ENCODE data around the gene HHAT.

HHAT gene

DNA sequence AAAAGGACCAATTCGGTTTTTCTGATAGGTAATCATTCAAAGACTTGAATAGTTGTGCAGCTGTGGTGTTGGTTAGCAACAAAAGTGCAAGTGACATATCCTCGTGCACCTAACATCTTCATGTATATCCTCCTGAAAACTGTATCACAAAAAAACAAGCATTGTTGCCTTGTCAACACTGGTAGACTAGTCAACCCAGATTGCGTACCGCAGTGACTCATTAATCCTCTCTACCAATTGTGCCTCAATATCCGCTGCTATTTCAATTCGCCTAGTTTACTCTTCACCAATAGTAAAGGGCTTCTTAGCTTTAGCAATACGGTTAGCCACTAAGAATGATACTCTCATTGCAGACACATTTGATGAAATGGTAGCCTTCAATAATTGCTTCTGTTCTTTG is 3.5 kb downstream of the HHAT start:
- no peaks in the 10 kb centered on the region for H3K36me3 ChIP-seq (replicated peaks; ENCODE audit: insufficient read depth, low read length)
- peaks cover 43% of the 10 kb centered on the region for H3F3A ChIP-seq (ENCODE audit: insufficient read depth, low read length)
- H3K4me3 ChIP-seq (ENCODE audit: low read length), result peak overlapping the region; percentile 8; the same call in 1 of the 2 replicates
- no peaks in the 10 kb centered on the region for H3K27me3 ChIP-seq (replicated peaks; ENCODE audit: insufficient read depth, low read length)
- no peaks in the 10 kb centered on the region for H3K79me2 ChIP-seq (ENCODE audit: low read length)
- no peaks in the 10 kb centered on the region for H3K9me3 ChIP-seq (replicated peaks; ENCODE audit: insufficient read depth, low read length)
- H3K4me2 ChIP-seq (ENCODE audit: low read depth, low read length), result peak overlapping the region; percentile 50
- TF ChIP-seq EZH2 (optimal IDR thresholded peaks at IDR 0.05; ENCODE audit: low read depth, low read length), result no peak
- no peak for TF ChIP-seq EZH2phosphoT487 (IDR thresholded peaks at IDR 0.05; ENCODE audit: low read length)
- TF ChIP-seq, protein P1, sequence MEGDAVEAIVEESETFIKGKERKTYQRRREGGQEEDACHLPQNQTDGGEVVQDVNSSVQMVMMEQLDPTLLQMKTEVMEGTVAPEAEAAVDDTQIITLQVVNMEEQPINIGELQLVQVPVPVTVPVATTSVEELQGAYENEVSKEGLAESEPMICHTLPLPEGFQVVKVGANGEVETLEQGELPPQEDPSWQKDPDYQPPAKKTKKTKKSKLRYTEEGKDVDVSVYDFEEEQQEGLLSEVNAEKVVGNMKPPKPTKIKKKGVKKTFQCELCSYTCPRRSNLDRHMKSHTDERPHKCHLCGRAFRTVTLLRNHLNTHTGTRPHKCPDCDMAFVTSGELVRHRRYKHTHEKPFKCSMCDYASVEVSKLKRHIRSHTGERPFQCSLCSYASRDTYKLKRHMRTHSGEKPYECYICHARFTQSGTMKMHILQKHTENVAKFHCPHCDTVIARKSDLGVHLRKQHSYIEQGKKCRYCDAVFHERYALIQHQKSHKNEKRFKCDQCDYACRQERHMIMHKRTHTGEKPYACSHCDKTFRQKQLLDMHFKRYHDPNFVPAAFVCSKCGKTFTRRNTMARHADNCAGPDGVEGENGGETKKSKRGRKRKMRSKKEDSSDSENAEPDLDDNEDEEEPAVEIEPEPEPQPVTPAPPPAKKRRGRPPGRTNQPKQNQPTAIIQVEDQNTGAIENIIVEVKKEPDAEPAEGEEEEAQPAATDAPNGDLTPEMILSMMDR (IDR thresholded peaks at IDR 0.05; ENCODE audit: low read length), result no peak
- peak overlapping the region; percentile 41; the same call in 1 of the 2 replicates for H3K9ac ChIP-seq (ENCODE audit: low read length)
- no peaks in the 10 kb centered on the region for H3K9me2 ChIP-seq (replicated peaks; ENCODE audit: insufficient read depth, low read length)
- H3K4me1 ChIP-seq (ENCODE audit: low read length), result peaks cover 45% of the 10 kb centered on the region
- H3K27ac ChIP-seq (ENCODE audit: low read length), result peak overlapping the region; percentile 84
- peak; percentile 38 for DNase-seq
- peak overlapping the region; percentile 1 for H2AFZ ChIP-seq (ENCODE audit: low read length)
- H4K20me1 ChIP-seq (ENCODE audit: insufficient read depth, low read length), result no peaks in the 10 kb centered on the region

DNA sequence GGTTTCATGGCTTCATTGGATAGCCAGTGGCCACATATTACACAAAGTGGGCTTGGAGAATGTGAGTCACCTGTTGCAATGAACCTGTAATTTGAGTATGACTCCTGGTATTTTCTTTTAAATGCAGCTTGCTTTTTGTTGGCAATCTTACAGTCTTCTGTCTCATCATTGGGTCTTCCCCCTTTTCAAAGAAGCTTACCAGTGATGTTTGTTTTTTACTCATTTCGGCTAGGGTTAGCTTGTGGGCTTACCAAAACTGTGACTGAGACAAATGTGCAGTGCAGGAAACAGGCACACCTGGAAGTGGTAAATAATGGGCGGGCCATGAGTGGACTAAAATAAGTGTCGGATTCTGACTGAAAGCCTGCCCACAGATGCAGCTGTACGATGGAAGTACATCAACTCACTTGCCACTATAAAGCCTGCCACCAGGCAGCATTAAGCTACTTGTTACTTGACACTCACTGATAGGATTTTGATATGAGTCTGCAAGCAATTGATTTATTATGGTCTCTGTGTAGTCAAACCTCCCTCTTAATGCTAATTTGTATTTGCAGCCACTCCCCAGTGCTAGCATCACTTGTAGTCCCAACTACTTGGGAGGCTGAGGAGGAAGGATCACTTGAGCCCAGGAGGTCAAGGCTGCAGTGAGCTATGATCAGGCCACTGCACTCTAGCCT is 4.2 kb downstream of the HHAT start:
- peaks cover 43% of the 10 kb centered on the region for H3K4me1 ChIP-seq (ENCODE audit: low read length)
- no peaks in the 10 kb centered on the region for H3K27me3 ChIP-seq (replicated peaks; ENCODE audit: insufficient read depth, low read length)
- TF ChIP-seq EZH2phosphoT487 (IDR thresholded peaks at IDR 0.05; ENCODE audit: low read length) (no peak), EZH2 (optimal IDR thresholded peaks at IDR 0.05; ENCODE audit: low read depth, low read length) (no peak)
- TF ChIP-seq, protein P1 (IDR thresholded peaks at IDR 0.05; ENCODE audit: low read length), result peak; percentile 35
- H3K4me2 ChIP-seq (ENCODE audit: low read depth, low read length), result peak overlapping the region; percentile 50
- no peaks in the 10 kb centered on the region for H3K9me2 ChIP-seq (replicated peaks; ENCODE audit: insufficient read depth, low read length)
- peak overlapping the region; percentile 84 for H3K27ac ChIP-seq (ENCODE audit: low read length)
- H3F3A ChIP-seq (ENCODE audit: insufficient read depth, low read length), result peaks cover 43% of the 10 kb centered on the region
- H3K4me3 ChIP-seq (ENCODE audit: low read length), result peak overlapping the region; percentile 8; the same call in 1 of the 2 replicates
- H4K20me1 ChIP-seq (ENCODE audit: insufficient read depth, low read length), result no peaks in the 10 kb centered on the region
- no peaks in the 10 kb centered on the region for H3K36me3 ChIP-seq (replicated peaks; ENCODE audit: insufficient read depth, low read length)
- H3K9ac ChIP-seq (ENCODE audit: low read length), result peak overlapping the region; percentile 41; the same call in 1 of the 2 replicates
- peak overlapping the region; percentile 24 for H2AFZ ChIP-seq (ENCODE audit: low read length)
- no peaks in the 10 kb centered on the region for H3K9me3 ChIP-seq (replicated peaks; ENCODE audit: insufficient read depth, low read length)
- peak; percentile 99 for DNase-seq
- H3K79me2 ChIP-seq (ENCODE audit: low read length), result no peaks in the 10 kb centered on the region

DNA sequence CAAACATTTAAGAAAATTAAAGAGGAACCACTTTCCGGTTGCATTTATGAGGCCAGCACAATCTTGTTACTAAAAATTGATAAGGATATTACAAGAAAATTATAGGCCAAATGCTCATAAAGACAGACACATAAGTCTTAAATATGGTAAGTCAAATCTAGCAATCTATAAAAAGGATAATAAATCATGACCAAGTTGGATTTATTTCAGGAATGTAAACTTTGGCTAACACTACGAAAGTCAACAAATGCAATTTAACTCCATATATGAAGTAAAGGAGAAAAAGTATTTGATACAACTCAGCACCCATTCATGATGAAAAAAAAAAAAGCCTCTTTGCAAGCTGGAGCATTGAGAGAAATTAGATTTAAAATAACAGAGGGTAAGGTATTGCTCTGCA is 6.3 kb downstream of the HHAT start:
- no peak overlapping the region for H3K4me2 ChIP-seq (ENCODE audit: low read depth, low read length)
- H3K9me3 ChIP-seq (replicated peaks; ENCODE audit: insufficient read depth, low read length), result no peaks in the 10 kb centered on the region
- no peaks in the 10 kb centered on the region for H3K36me3 ChIP-seq (replicated peaks; ENCODE audit: insufficient read depth, low read length)
- H4K20me1 ChIP-seq (ENCODE audit: insufficient read depth, low read length), result no peaks in the 10 kb centered on the region
- TF ChIP-seq, protein P1 (IDR thresholded peaks at IDR 0.05; ENCODE audit: low read length), result no peak
- TF ChIP-seq EZH2phosphoT487 (IDR thresholded peaks at IDR 0.05; ENCODE audit: low read length) (no peak), EZH2 (optimal IDR thresholded peaks at IDR 0.05; ENCODE audit: low read depth, low read length) (no peak)
- no peaks in the 10 kb centered on the region for H3K9me2 ChIP-seq (replicated peaks; ENCODE audit: insufficient read depth, low read length)
- no peak overlapping the region for H3K4me3 ChIP-seq (ENCODE audit: low read length)
- H3K27me3 ChIP-seq (replicated peaks; ENCODE audit: insufficient read depth, low read length), result no peaks in the 10 kb centered on the region
- H3K9ac ChIP-seq (ENCODE audit: low read length), result no peak overlapping the region
- H3F3A ChIP-seq (ENCODE audit: insufficient read depth, low read length), result peaks cover 30% of the 10 kb centered on the region
- no peak overlapping the region for H2AFZ ChIP-seq (ENCODE audit: low read length)
- peaks cover 32% of the 10 kb centered on the region for H3K4me1 ChIP-seq (ENCODE audit: low read length)
- no peak for DNase-seq
- H3K27ac ChIP-seq (ENCODE audit: low read length), result no peak overlapping the region
- no peaks in the 10 kb centered on the region for H3K79me2 ChIP-seq (ENCODE audit: low read length)

Data from MM.1S (cell line).